MCF 10A (cell line): ENCODE measurements around the gene GPC5. TPM values are rescaled to one million over a fixed set of nuclear protein-coding genes. Genes with fewer than 3 reads are reported as not detected.

ENCODE experiments used
- BruUV-seq: library from RNA; stranded (reverse); fragments of 400-500 nt; replicated peaks from 2 replicates; lab custom pipeline; 2021; lab: Mats Ljungman, UMichigan
- CTCF ChIA-PET: fragments of 300-600 bp; sonication (Branson Sonifier 250); formaldehyde crosslinking; extraction: SDS; loops from one replicate; lab custom pipeline; 2021; ENCODE audit warnings: antibody characterized with exemption, inconsistent platforms; lab: Yijun Ruan, JAX
- POLR2A ChIA-PET: fragments of 300-600, 350-650 bp; sonication (Branson Sonifier 250); formaldehyde crosslinking; extraction: SDS; loops from one replicate; lab custom pipeline; 2020; ENCODE audit warnings: antibody characterized with exemption, inconsistent platforms; lab: Yijun Ruan, JAX
- DNase-seq: peaks from one replicate; pipeline ENCODE4 v3.0.0-alpha.2; 2018; ENCODE audit not compliant: unreplicated experiment
- H3K27ac Mint-ChIP-seq: one replicate; pipeline ENCODE4 v1.8.0; 2022; ENCODE audit warnings: mild to moderate bottlenecking, low read depth, mixed read lengths; ENCODE audit not compliant: unreplicated experiment
- H3K27me3 Mint-ChIP-seq: one replicate; pipeline ENCODE4 v1.8.0; 2022; ENCODE audit warnings: mixed read lengths; ENCODE audit not compliant: insufficient read depth, unreplicated experiment
- H3K36me3 Mint-ChIP-seq: one replicate; pipeline ENCODE4 v1.8.0; 2022; ENCODE audit warnings: mild to moderate bottlenecking, moderate library complexity, mixed read lengths; ENCODE audit not compliant: insufficient read depth, unreplicated experiment
- H3K4me1 Mint-ChIP-seq: one replicate; pipeline ENCODE4 v1.8.0; 2022; ENCODE audit warnings: mixed read lengths; ENCODE audit not compliant: insufficient read depth, unreplicated experiment
- H3K4me3 Mint-ChIP-seq: one replicate; pipeline ENCODE4 v1.8.0; 2022; ENCODE audit warnings: mild to moderate bottlenecking, moderate library complexity, mixed read lengths; ENCODE audit not compliant: unreplicated experiment
- H3K9me3 Mint-ChIP-seq: one replicate; pipeline ENCODE4 v1.8.0; 2022; ENCODE audit warnings: mixed read lengths; ENCODE audit not compliant: unreplicated experiment
- intact Hi-C: fragments of 100-400 bp; cut with micrococcal nuclease; formaldehyde crosslinking; loops from 2 replicates; pipeline ENCODE4 v1.14.1; 2022
- total RNA-seq: library from RNA; stranded (reverse); gene quantifications from 2 replicates; pipeline ENCODE4 v1.2.3, GENCODE V29; 2022
- TF ChIP-seq, protein P1 (sequence below): fragments of 200-600 bp; IDR thresholded peaks from one replicate; pipeline ENCODE4 v1.8.0; 2022; ENCODE audit warnings: antibody characterized with exemption, mild to moderate bottlenecking; ENCODE audit not compliant: unreplicated experiment

The GPC5 gene
- total RNA-seq, 1 experiment from 2014 or later = not detected

DNA sequence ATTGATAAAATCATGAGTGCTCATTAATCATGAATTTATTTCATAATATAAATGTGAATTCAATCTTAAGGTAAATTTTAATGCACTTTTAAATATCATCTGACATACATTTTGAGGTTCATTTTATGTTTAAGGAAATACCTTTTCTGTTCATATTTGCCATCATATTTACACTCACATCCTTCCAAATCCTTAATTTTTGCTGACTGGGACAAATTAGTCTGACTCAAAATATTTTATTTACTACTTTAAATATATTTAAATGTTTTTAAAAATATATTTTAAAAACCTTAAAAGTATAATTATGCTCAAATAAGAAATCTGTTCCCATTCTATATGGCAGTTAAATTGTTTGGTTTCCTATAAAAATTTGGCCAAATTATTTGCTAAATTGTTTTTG, 438.1 kb downstream of the GPC5 start:
- intact Hi-C loops = no loop called here
- Mint-ChIP-seq H3K27me3 (peaks cover 41% of the 10 kb centered on the region), H3K27ac (no peak overlapping the region), H3K4me1 (no peaks in the 10 kb centered on the region), H3K9me3 (peaks cover 5% of the 10 kb centered on the region), H3K4me3 (no peak overlapping the region), H3K36me3 (no peaks in the 10 kb centered on the region)
- no TSS peak for BruUV-seq
- TF ChIP-seq, protein P1, sequence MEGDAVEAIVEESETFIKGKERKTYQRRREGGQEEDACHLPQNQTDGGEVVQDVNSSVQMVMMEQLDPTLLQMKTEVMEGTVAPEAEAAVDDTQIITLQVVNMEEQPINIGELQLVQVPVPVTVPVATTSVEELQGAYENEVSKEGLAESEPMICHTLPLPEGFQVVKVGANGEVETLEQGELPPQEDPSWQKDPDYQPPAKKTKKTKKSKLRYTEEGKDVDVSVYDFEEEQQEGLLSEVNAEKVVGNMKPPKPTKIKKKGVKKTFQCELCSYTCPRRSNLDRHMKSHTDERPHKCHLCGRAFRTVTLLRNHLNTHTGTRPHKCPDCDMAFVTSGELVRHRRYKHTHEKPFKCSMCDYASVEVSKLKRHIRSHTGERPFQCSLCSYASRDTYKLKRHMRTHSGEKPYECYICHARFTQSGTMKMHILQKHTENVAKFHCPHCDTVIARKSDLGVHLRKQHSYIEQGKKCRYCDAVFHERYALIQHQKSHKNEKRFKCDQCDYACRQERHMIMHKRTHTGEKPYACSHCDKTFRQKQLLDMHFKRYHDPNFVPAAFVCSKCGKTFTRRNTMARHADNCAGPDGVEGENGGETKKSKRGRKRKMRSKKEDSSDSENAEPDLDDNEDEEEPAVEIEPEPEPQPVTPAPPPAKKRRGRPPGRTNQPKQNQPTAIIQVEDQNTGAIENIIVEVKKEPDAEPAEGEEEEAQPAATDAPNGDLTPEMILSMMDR = no peak
- DNase-seq = no peak
- POLR2A ChIA-PET = no interaction called here
- CTCF ChIA-PET = no interaction called here

DNA sequence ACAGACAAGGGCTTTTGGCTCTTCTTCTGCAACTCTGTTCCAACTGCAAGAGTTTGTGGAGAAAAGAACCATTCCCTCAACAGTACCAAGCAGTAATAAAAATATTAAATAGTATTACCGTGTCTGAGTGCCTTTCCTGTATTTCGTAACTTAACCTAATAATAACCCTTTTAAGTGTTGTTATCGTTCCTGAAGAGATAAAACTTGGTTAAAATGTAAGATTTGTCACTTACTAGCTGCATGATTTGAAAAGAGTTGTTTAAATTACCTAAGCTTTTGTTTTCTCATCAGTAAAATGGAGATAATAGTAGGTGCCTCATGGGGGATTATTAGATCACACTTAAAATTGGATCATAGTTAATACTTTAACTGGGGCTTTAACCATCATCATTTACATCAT, 447.2 kb downstream of the GPC5 start:
- H3K36me3 Mint-ChIP-seq = no peaks in the 10 kb centered on the region
- no peak for DNase-seq
- H3K4me1 Mint-ChIP-seq = no peaks in the 10 kb centered on the region
- no peak overlapping the region for H3K27ac Mint-ChIP-seq
- TF ChIP-seq, protein P1 = no peak
- ChIA-PET POLR2A (no interaction called here), CTCF (no interaction called here)
- BruUV-seq = no TSS peak
- intact Hi-C loops = no loop called here
- H3K27me3 Mint-ChIP-seq = peaks cover 88% of the 10 kb centered on the region
- H3K9me3 Mint-ChIP-seq = no peaks in the 10 kb centered on the region
- H3K4me3 Mint-ChIP-seq = no peak overlapping the region

DNA sequence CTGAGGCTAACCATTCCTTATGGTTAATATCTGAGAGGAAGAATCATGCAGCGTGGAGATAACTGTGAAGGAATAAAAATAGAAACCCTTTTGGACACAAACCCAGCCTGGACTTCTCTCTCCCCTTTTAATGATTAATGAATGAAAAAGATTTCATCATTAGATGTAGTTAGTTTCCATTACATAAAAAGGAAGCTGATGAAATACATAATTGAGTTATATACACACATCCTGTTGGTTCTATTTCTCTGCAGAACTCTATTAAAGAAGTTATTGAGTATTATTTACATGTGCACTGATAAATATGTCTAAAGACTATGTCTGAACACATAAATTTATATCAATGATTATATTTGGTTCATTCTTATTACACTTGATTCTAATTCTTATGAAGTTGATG, 465.3 kb downstream of the GPC5 start:
- intact Hi-C loops = no loop called here
- no TSS peak for BruUV-seq
- CTCF ChIA-PET = no interaction called here
- H3K36me3 Mint-ChIP-seq = no peaks in the 10 kb centered on the region
- H3K4me1 Mint-ChIP-seq = no peaks in the 10 kb centered on the region
- no peaks in the 10 kb centered on the region for H3K9me3 Mint-ChIP-seq
- H3K27ac Mint-ChIP-seq = no peak overlapping the region
- peaks cover 86% of the 10 kb centered on the region for H3K27me3 Mint-ChIP-seq
- POLR2A ChIA-PET = interaction anchor here (0.7 kb wide), 1 partner anchor 64 kb away, joined by 3 read pairs; no protein-coding TSS in a partner anchor
- no peak overlapping the region for H3K4me3 Mint-ChIP-seq
- no peak for DNase-seq
- TF ChIP-seq, protein P1 = no peak

DNA sequence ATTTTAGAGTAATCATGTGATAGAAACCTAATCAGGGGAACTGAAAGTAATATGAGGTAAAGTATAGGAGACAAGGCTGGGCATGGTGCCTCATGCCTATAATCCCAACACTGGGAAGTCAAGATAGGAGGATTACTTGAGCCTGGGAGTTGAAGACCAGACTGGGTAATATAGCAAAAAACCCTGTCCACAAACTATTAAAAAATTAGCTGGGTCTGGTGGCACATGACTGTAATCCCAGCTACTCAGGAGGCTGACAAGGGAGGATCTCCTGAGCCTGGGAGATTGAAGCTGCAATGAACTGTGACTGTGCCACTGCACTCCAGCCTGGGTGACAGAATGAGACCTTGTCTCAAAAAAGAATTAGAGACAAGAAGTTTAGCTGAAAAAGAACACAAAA, 469.9 kb downstream of the GPC5 start:
- TF ChIP-seq, protein P1 = no peak
- H3K27ac Mint-ChIP-seq = no peak overlapping the region
- H3K9me3 Mint-ChIP-seq = no peaks in the 10 kb centered on the region
- ChIA-PET POLR2A (no interaction called here), CTCF (no interaction called here)
- intact Hi-C loops = no loop called here
- no TSS peak for BruUV-seq
- no peaks in the 10 kb centered on the region for H3K36me3 Mint-ChIP-seq
- no peak for DNase-seq
- H3K4me1 Mint-ChIP-seq = no peaks in the 10 kb centered on the region
- peaks cover 77% of the 10 kb centered on the region for H3K27me3 Mint-ChIP-seq
- H3K4me3 Mint-ChIP-seq = no peak overlapping the region
